HG03521 (cell line): Measurements from ENCODE around the gene C9orf43.
"Not testable (repeated sequence)": the region's sequence is repeated elsewhere in the genome, so short reads cannot be mapped to it uniquely, and the experiment has no call there.

Source experiments
- ATAC-seq: cut with Tn5 transposase; IDR thresholded peaks from one replicate; pipeline ENCODE4 v1.9.1; 2021; ENCODE audit warnings: mild to moderate bottlenecking, moderate library complexity; ENCODE audit not compliant: unreplicated experiment

Gene C9orf43

GRCh38 chr9:113416149-113416721 lies 5.7 kb downstream of the C9orf43 start:
- ATAC-seq: peak; percentile 93

- no peak for ATAC-seq
Observed at GRCh38 chr9:113417370-113417769, 6.8 kb downstream of the C9orf43 start.

- no peak for ATAC-seq
Observed at GRCh38 chr9:113421726-113422125, 11.2 kb downstream of the C9orf43 start.

GRCh38 chr9:113425072-113425471 lies 14.5 kb downstream of the C9orf43 start:
- no peak for ATAC-seq

- no peak for ATAC-seq
Observed at GRCh38 chr9:113426701-113427100, 16.2 kb downstream of the C9orf43 start.

- ATAC-seq: no peak
Observed at GRCh38 chr9:113427629-113428028, 17.1 kb downstream of the C9orf43 start.

- ATAC-seq: no peak
Observed at GRCh38 chr9:113428062-113428615, 17.6 kb downstream of the C9orf43 start.

- no peak for ATAC-seq
Observed at GRCh38 chr9:113431191-113431590, 20.6 kb downstream of the C9orf43 start.

- no peak for ATAC-seq
Observed at GRCh38 chr9:113436728-113437515, 26.4 kb downstream of the C9orf43 start.

- not testable (repeated sequence) for ATAC-seq
Observed at GRCh38 chr9:113437716-113438115, 27.2 kb downstream of the C9orf43 start.

GRCh38 chr9:113444736-113445135 lies 34.2 kb downstream of the C9orf43 start:
- ATAC-seq: no peak

- no peak for ATAC-seq
Observed at GRCh38 chr9:113446323-113446740, 35.8 kb downstream of the C9orf43 start.

- ATAC-seq: no peak
Observed at GRCh38 chr9:113449376-113449775, 38.8 kb downstream of the C9orf43 start.

- no peak for ATAC-seq
Observed at GRCh38 chr9:113452113-113452605, 41.6 kb downstream of the C9orf43 start.

GRCh38 chr9:113454914-113455761 lies 44.6 kb downstream of the C9orf43 start:
- ATAC-seq: no peak

- no peak for ATAC-seq
Observed at GRCh38 chr9:113456235-113456634, 45.7 kb downstream of the C9orf43 start.

GRCh38 chr9:113461285-113461684 lies 50.7 kb downstream of the C9orf43 start:
- no peak for ATAC-seq

GRCh38 chr9:113461943-113462342 lies 51.4 kb downstream of the C9orf43 start:
- no peak for ATAC-seq

- no peak for ATAC-seq
Observed at GRCh38 chr9:113462781-113463286, 52.3 kb downstream of the C9orf43 start.

- ATAC-seq: no peak
Observed at GRCh38 chr9:113463418-113464285, 53.1 kb downstream of the C9orf43 start, which contains the start of gene RGS3. TSS of gene RGS3 (plus strand) at chr9:113463727. CDS start at chr9:113463803, 76 bp downstream.
